Sigmoid colon (tissue), 7 donors: Measurements from ENCODE around the gene CEACAM4. TPM values are rescaled to one million over a fixed set of nuclear protein-coding genes. Genes with fewer than 3 reads are reported as not detected.
"Not testable (repeated sequence)": the region's sequence is repeated elsewhere in the genome, so short reads cannot be mapped to it uniquely, and the experiment has no call there.

Experiments
- DNase-seq: peaks from one replicate; pipeline ENCODE4 v3.0.0-alpha.2; 2019
- H3K27ac ChIP-seq, 4 donors: fragments of 200-600 bp; sonication (generic); one replicate each; pipeline ENCODE4 v1.5.1; 2016 to 2019; ENCODE audit warnings: mild to moderate bottlenecking in 1 of 4
- H3K27me3 ChIP-seq, 3 donors: fragments of 200-600 bp; sonication (generic); one replicate each; pipeline ENCODE4 v1.5.1; 2019; ENCODE audit warnings: mild to moderate bottlenecking in 1 of 3
- H3K36me3 ChIP-seq, 4 donors: fragments of 200-600 bp; sonication (generic); one replicate each; pipeline ENCODE4 v1.5.1; 2016 to 2019
- H3K4me1 ChIP-seq, 4 donors: fragments of 200-600 bp; sonication (generic); one replicate each; pipeline ENCODE4 v1.5.1; 2017 to 2019
- H3K4me3 ChIP-seq, 4 donors: fragments of 200-600 bp; sonication (generic); one replicate each; pipeline ENCODE4 v1.5.1; 2017 to 2019; ENCODE audit warnings: mild to moderate bottlenecking in 2 of 4, moderate library complexity in 1 of 4
- H3K9me3 ChIP-seq, 4 donors: fragments of 200-600 bp in 3 of 4; sonication (generic) in 3 of 4; one replicate each; pipeline versions ENCODE4 v1.5.1 to v1.6.1; 2013 to 2019
- EP300 ChIP-seq, 4 donors: sonication (generic); formaldehyde crosslinking; IDR thresholded peaks; one replicate each; pipeline ENCODE4 v1.6.1; 2017; ENCODE audit warnings: antibody characterized with exemption in 4 of 4
- POLR2A ChIP-seq, 2 donors: fragments of 450-650 bp; IDR thresholded peaks; one replicate each; pipeline ENCODE4 v1.6.1; 2016; ENCODE audit warnings: antibody characterized with exemption in 2 of 2, mild to moderate bottlenecking in 2 of 2, moderate library complexity in 2 of 2
- POLR2AphosphoS5 ChIP-seq, 4 donors: sonication (generic); formaldehyde crosslinking; IDR thresholded peaks; one replicate each; pipeline ENCODE4 v1.6.1; 2017; ENCODE audit warnings: antibody characterized with exemption in 4 of 4
- WGBS, 2 donors: extraction: QIAGEN DNeasy Blood & Tissue Kit; methylation state at CpG; one replicate each; pipeline ENCODE4 v1.1.7; 2013; 5-methylcytosine and 5-hydroxymethylcytosine counted together
- intact Hi-C: fragments of 100-400 bp; cut with DNase I; formaldehyde crosslinking; loops from one replicate; pipeline ENCODE4 v1.15.1; 2023
- polyA plus RNA-seq, 3 donors: library from polyadenylated mRNA; stranded (reverse); fragments of 200-250 nt; gene quantifications; one replicate each; pipeline ENCODE4 v1.2.3, GENCODE V29; 2013
- total RNA-seq, 4 donors: library from RNA; depleted of rRNA; stranded (reverse); fragments of >200 nt; gene quantifications; one replicate each; pipeline ENCODE4 v1.1.0, GENCODE V29; 2016
- TF ChIP-seq, protein P1 (sequence below), 4 experiments: fragments of 450-650 bp in 3 of 4; fragments of 200-600 bp in 1 of 4; IDR thresholded peaks; one replicate each; pipeline ENCODE4 v1.5.1; 2016 to 2019; ENCODE audit warnings: antibody characterized with exemption in 4 of 4, mild to moderate bottlenecking in 3 of 4, moderate library complexity in 2 of 4
- donor health status: healthy with polysubstance abuse.
- donor health status: Bipolar disorder and iron deficiency.
- donor health status: healthy.

The CEACAM4 gene
- total and polyA plus RNA-seq, 7 donors, result 1.6 to 3.6 (median 1.9) TPM; not detected in 4

DNA sequence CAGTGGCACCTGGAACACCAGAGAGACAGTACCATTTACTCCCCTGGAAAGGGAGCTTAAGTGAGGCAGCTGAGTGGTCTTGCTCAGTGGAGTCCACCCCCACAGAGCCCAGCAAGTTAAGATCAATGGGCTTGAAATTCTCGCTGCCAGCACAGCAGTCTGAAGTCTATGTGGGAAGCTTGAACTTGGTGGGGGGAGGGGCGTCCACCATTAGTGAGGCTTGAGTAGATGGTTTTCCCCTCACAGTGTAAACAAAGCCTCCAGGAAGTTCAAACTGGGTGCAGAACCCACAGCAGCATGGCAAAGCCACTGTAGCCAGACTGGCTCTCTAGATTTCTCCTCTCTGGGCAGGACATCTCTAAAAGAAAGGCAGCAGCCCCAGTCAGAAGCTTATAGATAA, 30.3 kb upstream of the CEACAM4 start:
- H3K27me3 ChIP-seq, result peaks cover 0 to 33% (median 5%) of the 10 kb centered on the region in 3 donors
- peaks cover 0 to 8% (median 0%) of the 10 kb centered on the region in 4 donors for H3K9me3 ChIP-seq
- no peak for DNase-seq
- intact Hi-C loops, result no loop called here
- no peak overlapping the region for H3K4me3 ChIP-seq
- TF ChIP-seq, protein P1, sequence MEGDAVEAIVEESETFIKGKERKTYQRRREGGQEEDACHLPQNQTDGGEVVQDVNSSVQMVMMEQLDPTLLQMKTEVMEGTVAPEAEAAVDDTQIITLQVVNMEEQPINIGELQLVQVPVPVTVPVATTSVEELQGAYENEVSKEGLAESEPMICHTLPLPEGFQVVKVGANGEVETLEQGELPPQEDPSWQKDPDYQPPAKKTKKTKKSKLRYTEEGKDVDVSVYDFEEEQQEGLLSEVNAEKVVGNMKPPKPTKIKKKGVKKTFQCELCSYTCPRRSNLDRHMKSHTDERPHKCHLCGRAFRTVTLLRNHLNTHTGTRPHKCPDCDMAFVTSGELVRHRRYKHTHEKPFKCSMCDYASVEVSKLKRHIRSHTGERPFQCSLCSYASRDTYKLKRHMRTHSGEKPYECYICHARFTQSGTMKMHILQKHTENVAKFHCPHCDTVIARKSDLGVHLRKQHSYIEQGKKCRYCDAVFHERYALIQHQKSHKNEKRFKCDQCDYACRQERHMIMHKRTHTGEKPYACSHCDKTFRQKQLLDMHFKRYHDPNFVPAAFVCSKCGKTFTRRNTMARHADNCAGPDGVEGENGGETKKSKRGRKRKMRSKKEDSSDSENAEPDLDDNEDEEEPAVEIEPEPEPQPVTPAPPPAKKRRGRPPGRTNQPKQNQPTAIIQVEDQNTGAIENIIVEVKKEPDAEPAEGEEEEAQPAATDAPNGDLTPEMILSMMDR (IDR thresholded peaks at IDR 0.05), result no peak
- no peak for TF ChIP-seq POLR2A (IDR thresholded peaks at IDR 0.05)
- TF ChIP-seq POLR2AphosphoS5 (IDR thresholded peaks at IDR 0.05), result no peak
- no peak for TF ChIP-seq EP300 (IDR thresholded peaks at IDR 0.05)
- WGBS, 2 donors, result 46 to 50% methylated on average over 2 of the region's 2 CpGs
- no peaks in the 10 kb centered on the region for H3K36me3 ChIP-seq
- H3K27ac ChIP-seq, result no peak overlapping the region
- no peaks in the 10 kb centered on the region for H3K4me1 ChIP-seq

GRCh38 chr19:41656756-41657155, 29.9 kb upstream of the CEACAM4 start:
- H3K27me3 ChIP-seq, result peaks cover 0 to 33% (median 5%) of the 10 kb centered on the region in 3 donors
- H3K36me3 ChIP-seq, DNase-seq, H3K27ac ChIP-seq, intact Hi-C loops, H3K9me3 ChIP-seq, H3K4me1 ChIP-seq, H3K4me3 ChIP-seq: not testable (repeated sequence)
- 61 to 65% methylated on average over 2 of the region's 2 CpGs for WGBS, 2 donors

DNA sequence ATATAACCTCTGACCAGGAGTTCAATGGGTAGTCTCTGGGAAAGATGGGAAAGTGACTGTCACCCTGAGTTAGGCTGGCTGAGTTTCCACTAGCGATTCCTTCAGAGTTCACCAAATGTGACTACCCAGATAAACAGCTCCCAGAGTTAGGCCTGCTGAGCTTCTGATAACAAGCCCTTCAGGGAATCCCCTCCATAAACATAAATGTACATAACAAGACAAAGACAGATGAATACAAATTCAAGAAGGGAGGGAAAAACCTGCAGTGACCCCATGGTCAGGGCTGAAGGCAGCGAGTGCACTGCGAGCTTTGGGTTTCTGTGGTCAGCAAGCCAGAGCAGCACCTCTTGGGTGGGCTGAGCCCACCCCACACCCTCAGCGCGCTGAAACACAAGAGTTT, 25.4 kb upstream of the CEACAM4 start:
- H3K27ac ChIP-seq, result no peak overlapping the region
- no peaks in the 10 kb centered on the region for H3K4me1 ChIP-seq
- intact Hi-C loops, result no loop called here
- TF ChIP-seq POLR2A (IDR thresholded peaks at IDR 0.05) (no peak), POLR2AphosphoS5 (IDR thresholded peaks at IDR 0.05) (no peak)
- DNase-seq, result no peak
- no peaks in the 10 kb centered on the region for H3K36me3 ChIP-seq
- H3K4me3 ChIP-seq, result no peak overlapping the region
- H3K9me3 ChIP-seq, result peaks cover 0 to 3% (median 0%) of the 10 kb centered on the region in 4 donors
- peaks cover 0 to 36% (median under 1%) of the 10 kb centered on the region in 3 donors for H3K27me3 ChIP-seq
- WGBS, 2 donors, result 83 to 92% methylated on average over 5 of the region's 5 CpGs

- peaks cover 0 to 3% (median 0%) of the 10 kb centered on the region in 4 donors for H3K9me3 ChIP-seq
- 15 to 47% methylated on average over 3 of the region's 3 CpGs for WGBS, 2 donors
Observed at GRCh38 chr19:41649827-41650226, 23.0 kb upstream of the CEACAM4 start.

GRCh38 chr19:41646589-41647204, 19.8 kb upstream of the CEACAM4 start:
- H3K4me3 ChIP-seq, result no peak overlapping the region
- no peak for DNase-seq
- H3K36me3 ChIP-seq, result no peaks in the 10 kb centered on the region
- no peak overlapping the region for H3K27ac ChIP-seq
- no peaks in the 10 kb centered on the region for H3K9me3 ChIP-seq
- H3K4me1 ChIP-seq, result no peaks in the 10 kb centered on the region
- peaks cover 0 to 7% (median 0%) of the 10 kb centered on the region in 3 donors for H3K27me3 ChIP-seq
- intact Hi-C loops, result no loop called here
- WGBS, 2 donors, result 44 to 66% methylated on average over 14 of the region's 14 CpGs
- TF ChIP-seq POLR2AphosphoS5 (IDR thresholded peaks at IDR 0.05) (no peak), EP300 (IDR thresholded peaks at IDR 0.05) (no peak), POLR2A (IDR thresholded peaks at IDR 0.05) (no peak)
- TF ChIP-seq, protein P1 (IDR thresholded peaks at IDR 0.05), result no peak

More at GRCh38 chr19:41649827-41650226, 23.0 kb upstream of the CEACAM4 start:
- peaks cover 0 to 23% (median 0%) of the 10 kb centered on the region in 3 donors for H3K27me3 ChIP-seq
- H3K36me3 ChIP-seq, result no peaks in the 10 kb centered on the region
- TF ChIP-seq POLR2A (IDR thresholded peaks at IDR 0.05), result no peak
- TF ChIP-seq POLR2AphosphoS5 (IDR thresholded peaks at IDR 0.05), result no peak
- no peak for TF ChIP-seq EP300 (IDR thresholded peaks at IDR 0.05)
- TF ChIP-seq, protein P1 (IDR thresholded peaks at IDR 0.05), result no peak
- DNase-seq, result no peak
- H3K4me1 ChIP-seq, result no peaks in the 10 kb centered on the region
- H3K4me3 ChIP-seq, result no peak overlapping the region
- intact Hi-C loops, result no loop called here
- no peak overlapping the region for H3K27ac ChIP-seq
